H1 (cell line): Measurements from ENCODE around the gene SEMA3F. TPM values are rescaled to one million over a fixed set of nuclear protein-coding genes. Genes with fewer than 3 reads are reported as not detected.

Experiments
- CTCF ChIA-PET: fragments of 300-600 bp; sonication (Branson Sonifier 250); formaldehyde crosslinking; loops from one replicate; lab custom pipeline; 2021; ENCODE audit not compliant: partially characterized antibody; lab: Charles Lee
- POLR2A ChIA-PET: fragments of 300-600 bp; sonication (Branson Sonifier 250); formaldehyde crosslinking; loops from one replicate; lab custom pipeline; 2021; ENCODE audit warnings: inconsistent platforms; ENCODE audit not compliant: partially characterized antibody; lab: Charles Lee
- DNase-seq, 2 experiments: peaks; one replicate each; pipeline versions ENCODE4 v3.0.0 to v3.0.0-alpha.2; 2010 to 2022; ENCODE audit warnings: low spot score in 2 of 2, low read depth in 1 of 2, mixed read lengths in 1 of 2
- FAIRE-seq: peaks from 2 replicates; lab custom pipeline; 2011; peaks lifted over from hg19 to GRCh38; lab: Jason Lieb, UNC
- H2AFZ ChIP-seq: 2 replicates; pipeline ENCODE4 v1.8.1; 2012; ENCODE audit warnings: low read length, inconsistent platforms
- H2AK5ac ChIP-seq: 2 replicates; pipeline ENCODE4 v1.6.1; 2013; ENCODE audit warnings: low read depth, low read length
- H2BK120ac ChIP-seq: replicated peaks from 2 replicates; pipeline ENCODE3; 2013; ENCODE audit warnings: low read depth, low read length, inconsistent platforms
- H2BK12ac ChIP-seq: 2 replicates; pipeline ENCODE4 v1.6.1; 2013; ENCODE audit warnings: low read depth, low read length
- H2BK15ac ChIP-seq: 2 replicates; pipeline ENCODE4 v1.6.1; 2013; ENCODE audit warnings: low read length
- H2BK20ac ChIP-seq: 2 replicates; pipeline ENCODE4 v1.6.1; 2013; ENCODE audit warnings: low read length
- H2BK5ac ChIP-seq: 2 replicates; pipeline ENCODE4 v1.6.1; 2013; ENCODE audit warnings: low read depth, low read length
- H3K14ac ChIP-seq: 2 replicates; pipeline ENCODE4 v1.6.1; 2013; ENCODE audit warnings: inconsistent platforms; ENCODE audit not compliant: insufficient read length
- H3K18ac ChIP-seq: 2 replicates; pipeline ENCODE4 v1.6.1; 2013; ENCODE audit warnings: low read length; ENCODE audit errors: extremely low read depth
- H3K23ac ChIP-seq: 2 replicates; pipeline ENCODE4 v1.6.1; 2013; ENCODE audit warnings: inconsistent platforms; ENCODE audit not compliant: insufficient read length
- H3K23me2 ChIP-seq: 2 replicates; pipeline ENCODE4 v1.6.1; 2013; ENCODE audit warnings: low read depth, low read length
- H3K27ac ChIP-seq: 2 replicates; pipeline ENCODE4 v1.6.1; 2011; ENCODE audit warnings: low read depth, low read length, inconsistent platforms
- H3K27me3 ChIP-seq, 4 experiments: replicated peaks in 1 of 4; 1 replicate in 1 of 4; 2 replicates in 3 of 4; pipeline versions ENCODE4 v1.6.1 to v1.8.1; 2011 to 2013; ENCODE audit warnings: low read length in 3 of 4, mild to moderate bottlenecking in 3 of 4, inconsistent platforms in 2 of 4, mixed read lengths in 2 of 4, moderate library complexity in 1 of 4; ENCODE audit not compliant: control insufficient read depth in 3 of 4, insufficient read depth in 3 of 4; ENCODE audit errors: extremely low read depth in 1 of 4
- H3K36me3 ChIP-seq, 4 experiments: 2 replicates each; pipeline versions ENCODE4 v1.6.1 to v1.8.1; 2011 to 2013; ENCODE audit warnings: mild to moderate bottlenecking in 4 of 4, low read length in 3 of 4, moderate library complexity in 2 of 4, control low read depth in 1 of 4, inconsistent platforms in 1 of 4; ENCODE audit not compliant: insufficient read depth in 4 of 4, control insufficient read depth in 2 of 4
- H3K4ac ChIP-seq: replicated peaks from 2 replicates; pipeline ENCODE3; 2013; ENCODE audit warnings: low read length, low read depth, mixed read lengths, inconsistent platforms; ENCODE audit not compliant: insufficient read length
- H3K4me1 ChIP-seq, 4 experiments: replicated peaks in 1 of 4; 1 replicate in 1 of 4; 2 replicates in 3 of 4; pipeline versions ENCODE4 v1.6.1 to v1.8.1; 2011 to 2013; ENCODE audit warnings: low read length in 3 of 4, inconsistent platforms in 2 of 4, mixed read lengths in 1 of 4; ENCODE audit not compliant: insufficient read depth in 4 of 4, control insufficient read depth in 3 of 4
- H3K4me2 ChIP-seq, 2 experiments: 2 replicates each; pipeline versions ENCODE4 v1.6.1 to v1.8.1; 2011 to 2013; ENCODE audit warnings: low read depth in 2 of 2, low read length in 2 of 2, control low read depth in 1 of 2, inconsistent platforms in 1 of 2, mild to moderate bottlenecking in 1 of 2; ENCODE audit not compliant: insufficient read depth in 1 of 2
- H3K4me3 ChIP-seq, 4 experiments: fragments of 200-600, 300-600 bp in 1 of 4; sonication (generic), shearing (Covaris generic), sonication (Bioruptor Twin) in 1 of 4; 2 replicates each; pipeline versions ENCODE4 v1.5.1 to v1.8.1; 2011 to 2016; ENCODE audit warnings: low read length in 4 of 4, low read depth in 3 of 4, control low read depth in 2 of 4, inconsistent platforms in 2 of 4, mild to moderate bottlenecking in 2 of 4, mixed read lengths in 1 of 4, moderate library complexity in 1 of 4; ENCODE audit not compliant: insufficient read depth in 2 of 4; ENCODE audit errors: extremely low read depth in 1 of 4
- H3K56ac ChIP-seq: replicated peaks from 2 replicates; pipeline ENCODE3; 2013; ENCODE audit warnings: low read depth, mild to moderate bottlenecking, mixed read lengths, low read length, inconsistent platforms; ENCODE audit not compliant: insufficient read length
- H3K79me1 ChIP-seq: 2 replicates; pipeline ENCODE4 v1.6.1; 2013; ENCODE audit warnings: low read depth, low read length, control low read depth
- H3K79me2 ChIP-seq, 2 experiments: 2 replicates each; pipeline versions ENCODE4 v1.6.1 to v1.8.1; 2012 to 2013; ENCODE audit warnings: low read length in 2 of 2, mild to moderate bottlenecking in 2 of 2, inconsistent platforms in 1 of 2; ENCODE audit not compliant: insufficient read depth in 2 of 2, control insufficient read depth in 1 of 2
- H3K9ac ChIP-seq, 4 experiments: replicated peaks in 1 of 4; 1 replicate in 1 of 4; 2 replicates in 3 of 4; pipeline versions ENCODE4 v1.6.1 to v1.8.1; 2011 to 2013; ENCODE audit warnings: low read depth in 3 of 4, low read length in 3 of 4, control low read depth in 2 of 4, mild to moderate bottlenecking in 2 of 4, moderate library complexity in 2 of 4, inconsistent platforms in 1 of 4; ENCODE audit errors: extremely low read depth in 1 of 4
- H3K9me3 ChIP-seq, 2 experiments: 2 replicates each; pipeline versions ENCODE4 v1.6.1 to v1.8.1; 2012 to 2013; ENCODE audit warnings: mild to moderate bottlenecking in 2 of 2, moderate library complexity in 2 of 2, control low read depth in 1 of 2, inconsistent platforms in 1 of 2, low read depth in 1 of 2, low read length in 1 of 2, mixed read lengths in 1 of 2; ENCODE audit not compliant: insufficient read depth in 2 of 2
- H4K20me1 ChIP-seq, 2 experiments: replicated peaks in 1 of 2; 2 replicates each; pipeline versions ENCODE3 to v1.8.1; 2011 to 2013; ENCODE audit warnings: inconsistent platforms in 2 of 2, low read length in 2 of 2, mild to moderate bottlenecking in 1 of 2; ENCODE audit not compliant: insufficient read depth in 2 of 2, control insufficient read depth in 1 of 2
- H4K5ac ChIP-seq: 2 replicates; pipeline ENCODE4 v1.6.1; 2013; ENCODE audit warnings: low read length, low read depth, mixed read lengths, inconsistent platforms; ENCODE audit not compliant: insufficient read length
- H4K8ac ChIP-seq: 2 replicates; pipeline ENCODE4 v1.8.0; 2013; ENCODE audit warnings: mild to moderate bottlenecking, moderate library complexity, low read length, inconsistent platforms; ENCODE audit not compliant: insufficient read depth; ENCODE audit errors: extremely low read depth
- H4K91ac ChIP-seq: replicated peaks from 2 replicates; pipeline ENCODE3; 2013; ENCODE audit warnings: low read length, mixed read lengths, inconsistent platforms; ENCODE audit not compliant: insufficient read length
- BACH1 ChIP-seq: IDR thresholded peaks from 2 replicates; pipeline ENCODE4 v1.6.1; 2012; ENCODE audit warnings: low read length, improper control_type of control experiment
- RNF2 ChIP-seq: fragments of 200-900, 300-1000 bp; sonication (generic); IDR thresholded peaks from 2 replicates; pipeline ENCODE4 v1.7.1; 2016; ENCODE audit warnings: borderline replicate concordance, low read depth, mild to moderate bottlenecking, antibody characterized with exemption, low read length; ENCODE audit not compliant: poor library complexity, severe bottlenecking; ENCODE audit errors: missing control alignments
- SIX5 ChIP-seq: IDR thresholded peaks from 2 replicates; pipeline ENCODE4 v1.6.1; 2011; ENCODE audit warnings: mild to moderate bottlenecking, low read depth, low read length
- TBP ChIP-seq: IDR thresholded peaks from 2 replicates; pipeline ENCODE4 v1.6.1; 2011; ENCODE audit warnings: low read depth, low read length, improper control_type of control experiment
- WGBS, 2 experiments: shearing (Covaris generic) in 1 of 2; methylation state at CpG; one replicate each; pipeline versions ENCODE4 v1.1.6 to v1.1.7; 2013 to 2015; ENCODE audit warnings: low lambda C conversion rate in 2 of 2, mixed read lengths in 2 of 2, inconsistent platforms in 1 of 2, low coverage in 1 of 2, missing lambda C conversion rate in 1 of 2; ENCODE audit not compliant: insufficient replicate concordance in 2 of 2, insufficient coverage in 1 of 2, insufficient read length in 1 of 2; ENCODE audit errors: extremely low coverage in 1 of 2, missing lambda C conversion rate in 1 of 2; 5-methylcytosine and 5-hydroxymethylcytosine counted together
- polyA plus RNA-seq, 7 experiments: library from polyadenylated mRNA; depleted of rRNA in 3 of 7; stranded (reverse) in 5 of 7; unstranded in 2 of 7; fragments of >200 nt in 5 of 7; fragments of 200-250 nt in 2 of 7; gene quantifications; 1 replicate in 5 of 7; 2 replicates in 1 of 7; 4 replicates in 1 of 7; pipeline versions ENCODE4 v1.2.1 to v1.2.3, GENCODE V29; 2011 to 2013; ENCODE audit warnings: missing spikeins in 2 of 7, mixed read lengths in 2 of 7
- total RNA-seq: library from RNA; stranded (reverse); fragmentation: NEBNext Ultra II Directional; extraction: Animal tissue kit (Norgen Biotek cat#: 25700); gene quantifications from 2 replicates; pipeline ENCODE4 v1.2.1, GENCODE V29; 2021

SEMA3F gene
- total and polyA plus RNA-seq, 2 of the 8 experiments (the other 6 are each of a cell fraction or from before 2014, with no cell fraction given) = 20.3 to 37.0 TPM

GRCh38 chr3:50222169-50222528 lies 67.0 kb downstream of the SEMA3F start:
- Histone ChIP-seq H2BK15ac (peak overlapping the region; percentile 1; the same call in 1 of the 2 replicates), H2BK120ac (no peak overlapping the region), H3K4me3 (no peak overlapping the region), H3K18ac (no peak overlapping the region; the same call in 1 of the 2 replicates), H4K91ac (no peak overlapping the region), H3K36me3 (no peaks in the 10 kb centered on the region), H3K14ac (no peak overlapping the region), H2BK12ac (peak overlapping the region; percentile 81; the same call in 1 of the 2 replicates), H3K27ac (no peak overlapping the region), H4K20me1 (no peaks in the 10 kb centered on the region), H3K4ac (no peak overlapping the region), H3K4me2 (no peak overlapping the region), H3K9ac (no peak overlapping the region), H3K9me3 (no peaks in the 10 kb centered on the region), H3K27me3 (peaks cover 0 to 3% (median 2%) of the 10 kb centered on the region in 4 experiments; a peak in 4 of 7 replicates), H3K4me1 (peaks cover 0 to 7% (median 3%) of the 10 kb centered on the region in 4 experiments; a peak in 5 of 7 replicates), H2BK5ac (no peak overlapping the region; the same call in 1 of the 2 replicates), H3K23me2 (peaks cover 7% of the 10 kb centered on the region; the same call in 1 of the 2 replicates), H3K56ac (no peak overlapping the region), H3K79me1 (no peaks in the 10 kb centered on the region), H2AK5ac (no peak overlapping the region), H3K23ac (no peak overlapping the region), H4K5ac (no peak overlapping the region), H2BK20ac (no peak overlapping the region), H4K8ac (no peak overlapping the region), H2AFZ (no peak overlapping the region), H3K79me2 (no peaks in the 10 kb centered on the region)
- DNase-seq (no peak), FAIRE-seq (no peak)
- WGBS, 2 experiments = 73% methylated on average over 1 of the region's 1 CpG; no CpG with 5 or more reads in 1 of the 2 experiments
- TF ChIP-seq SIX5 (no peak), RNF2 (no peak), BACH1 (no peak), TBP (no peak)
- POLR2A ChIA-PET = interaction anchor here (1.0 to 3.9 kb wide), 8 partner anchors 8 to 99 kb away, joined by 3 to 23 read pairs (median 4); partner anchors contain the start of genes GNAI2 and SLC38A3
- CTCF ChIA-PET = interaction anchor here (0.6 to 48.1 kb wide), 16 partner anchors 9 to 176 kb away, joined by 3 to 2149 read pairs (median 4); partner anchors contain the start of genes GNAI2, GNAT1, LSMEM2 and SEMA3B
